RPMI8226 (cell line): ENCODE measurements around the gene CLEC6A.
"Not testable (repeated sequence)": the region's sequence is repeated elsewhere in the genome, so short reads cannot be mapped to it uniquely, and the experiment has no call there.

Experiments used
- DNase-seq: peaks from one replicate; pipeline ENCODE4 v3.0.0-alpha.2; 2015

Gene CLEC6A

DNA sequence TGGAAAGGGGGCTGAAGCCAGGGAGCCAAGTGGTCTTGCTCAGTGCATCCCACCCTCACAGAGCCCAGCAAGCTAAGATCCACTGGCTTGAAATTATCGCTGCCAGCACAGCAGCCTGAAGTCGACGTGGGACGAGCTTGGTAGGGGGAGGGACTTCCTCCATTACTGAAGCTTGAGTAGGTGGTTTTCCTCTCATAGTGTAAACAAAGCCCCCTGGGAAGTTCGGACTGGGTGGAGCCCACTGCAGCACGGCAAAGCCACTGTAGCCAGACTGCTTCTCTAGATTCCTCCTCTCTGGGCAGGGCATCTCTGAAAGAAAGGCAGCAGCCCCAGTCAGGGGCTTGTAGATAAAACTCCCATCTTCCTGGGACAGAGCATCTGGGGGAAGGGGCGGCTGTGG is 40.3 kb downstream of the CLEC6A start:
- not testable (repeated sequence) for DNase-seq

DNA sequence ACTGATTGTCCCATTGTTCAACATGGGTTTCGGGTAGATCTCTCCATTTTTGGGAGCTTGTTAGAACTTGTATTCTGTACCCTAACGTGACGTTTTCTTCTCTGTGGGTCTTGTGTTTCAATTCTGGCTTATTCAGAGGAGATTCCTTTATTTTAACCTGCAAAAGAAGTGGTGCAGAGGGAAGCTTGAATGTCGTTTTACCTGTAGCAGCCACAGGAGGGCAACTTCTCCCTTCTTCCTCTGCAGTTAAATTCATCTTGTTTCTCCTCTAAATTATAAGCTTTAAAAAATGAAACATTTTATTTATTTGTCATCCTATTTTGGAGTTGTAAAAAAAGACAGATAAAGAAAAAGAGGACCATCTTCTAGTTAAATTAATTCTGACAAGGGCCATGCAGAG is 43.9 kb downstream of the CLEC6A start:
- no peak for DNase-seq

DNA sequence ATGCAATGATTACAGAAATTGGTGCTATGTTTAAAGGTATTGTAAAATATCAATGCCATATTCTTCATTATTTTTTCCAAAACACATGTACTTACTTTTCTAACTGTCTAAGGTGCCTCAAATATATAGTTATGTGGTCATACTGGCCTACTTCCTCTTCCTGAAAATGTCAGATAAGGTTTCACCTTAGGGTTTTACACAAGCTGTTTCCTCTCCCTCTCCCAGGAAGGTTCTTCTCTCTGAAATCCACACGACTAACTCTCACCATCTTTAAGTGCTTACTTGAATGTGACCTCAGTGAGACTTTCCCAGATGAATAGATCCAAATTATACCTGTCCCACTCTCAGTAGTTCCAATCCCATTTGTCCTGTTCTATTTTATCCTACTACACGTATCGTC is 46.0 kb downstream of the CLEC6A start:
- no peak for DNase-seq

DNA sequence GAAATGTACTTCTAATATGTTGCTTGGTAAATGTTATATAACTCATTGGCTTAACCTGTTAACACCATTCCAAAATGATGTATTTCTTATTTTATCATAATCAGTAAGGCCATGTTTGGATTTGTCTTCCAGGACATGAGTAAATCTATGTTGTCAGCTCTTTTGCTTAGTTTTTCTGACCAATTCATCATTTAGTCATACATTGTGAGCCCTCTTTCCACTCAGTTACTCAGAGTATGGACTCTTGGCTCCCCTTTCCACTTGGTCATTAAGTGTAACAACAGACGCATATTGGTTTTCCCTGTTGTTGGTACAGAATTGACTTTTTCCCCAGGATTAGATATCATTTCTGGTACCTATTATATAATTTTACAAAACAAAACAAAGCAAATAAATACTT is 48.6 kb downstream of the CLEC6A start:
- no peak for DNase-seq

DNA sequence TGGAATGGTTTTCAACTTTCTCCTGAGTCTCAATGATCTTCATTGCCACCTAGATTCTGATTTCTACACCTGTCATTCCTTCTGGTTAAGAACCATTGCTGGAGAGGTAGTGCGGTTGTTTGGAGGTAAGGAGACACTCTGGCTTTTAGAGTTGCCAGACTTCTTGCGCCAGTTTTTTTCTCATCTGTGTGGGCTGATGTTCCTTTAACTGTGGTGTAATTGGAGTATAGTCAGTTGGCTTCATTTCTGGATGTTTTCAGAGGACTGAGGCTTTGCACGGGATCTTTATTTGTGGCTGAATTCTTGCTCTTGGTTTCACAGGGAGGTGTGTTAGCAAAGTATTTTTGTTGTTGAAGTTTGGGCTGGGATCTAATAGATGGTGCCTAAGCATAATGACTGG is 51.8 kb downstream of the CLEC6A start:
- DNase-seq: no peak

DNA sequence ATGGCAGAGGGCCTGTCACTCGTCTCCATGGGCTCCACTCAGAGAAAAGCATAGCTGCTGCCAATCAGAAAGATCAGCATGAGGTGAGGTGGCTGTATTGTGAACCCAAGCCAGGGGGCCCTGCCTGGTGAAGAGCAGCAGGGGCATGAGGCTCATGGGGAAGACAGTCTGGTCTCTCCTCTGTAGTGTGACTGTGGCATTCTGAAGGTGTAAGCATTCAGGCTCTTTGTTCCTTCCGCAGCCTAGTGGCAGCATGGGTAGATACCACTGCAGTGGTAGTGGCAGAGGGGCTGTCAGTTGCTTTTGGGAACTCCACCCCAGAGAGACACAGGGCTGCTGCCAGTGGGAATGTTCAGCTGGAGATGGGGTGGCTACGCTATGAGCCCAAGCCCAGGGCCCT is 52.5 kb downstream of the CLEC6A start:
- no peak for DNase-seq

DNA sequence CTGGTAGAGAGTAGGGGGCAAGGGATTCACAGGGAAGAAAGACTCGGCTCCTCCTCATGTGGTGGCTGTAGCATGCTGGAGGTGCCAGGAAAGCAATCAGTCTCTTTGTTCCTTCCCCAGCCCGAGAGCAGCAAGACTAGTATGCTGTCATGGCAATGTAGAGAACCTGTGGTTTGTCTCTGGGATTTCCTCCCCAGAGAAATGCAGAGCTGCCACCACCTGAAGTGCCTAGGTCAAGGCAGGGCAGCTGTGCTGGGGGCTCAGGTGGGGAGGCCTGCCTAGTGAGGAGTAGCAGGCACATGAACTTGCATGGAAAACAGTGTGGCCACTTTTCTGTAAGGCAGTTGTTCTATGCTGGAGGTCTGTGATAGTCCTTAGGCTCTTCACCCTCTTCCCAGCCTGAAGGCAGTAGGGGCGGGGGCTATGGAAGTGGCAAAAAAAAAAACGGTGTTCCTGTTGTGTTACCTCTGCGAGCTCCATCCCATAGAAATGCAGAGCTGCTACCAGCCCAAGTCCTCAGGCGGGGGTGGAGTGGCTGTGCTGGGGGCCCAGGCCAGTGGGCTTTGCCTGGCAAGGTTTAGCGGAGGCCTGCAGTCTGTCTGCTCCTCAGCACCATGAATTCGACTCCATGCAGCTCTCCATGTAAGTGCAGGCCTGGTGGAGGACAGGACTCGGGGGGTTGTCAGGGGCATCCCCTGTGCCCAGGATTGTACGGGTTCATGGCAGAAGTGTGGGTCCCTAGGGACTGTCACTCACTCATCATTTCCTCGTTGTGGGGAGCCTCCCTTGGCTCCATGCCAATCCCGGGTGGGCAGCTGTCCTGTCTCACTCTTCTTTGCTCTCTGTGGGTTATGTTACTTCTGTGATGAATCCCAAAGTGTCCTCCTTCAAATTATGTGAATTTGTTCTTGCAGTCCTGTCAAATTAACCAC is 53.4 kb downstream of the CLEC6A start:
- DNase-seq: no peak

DNA sequence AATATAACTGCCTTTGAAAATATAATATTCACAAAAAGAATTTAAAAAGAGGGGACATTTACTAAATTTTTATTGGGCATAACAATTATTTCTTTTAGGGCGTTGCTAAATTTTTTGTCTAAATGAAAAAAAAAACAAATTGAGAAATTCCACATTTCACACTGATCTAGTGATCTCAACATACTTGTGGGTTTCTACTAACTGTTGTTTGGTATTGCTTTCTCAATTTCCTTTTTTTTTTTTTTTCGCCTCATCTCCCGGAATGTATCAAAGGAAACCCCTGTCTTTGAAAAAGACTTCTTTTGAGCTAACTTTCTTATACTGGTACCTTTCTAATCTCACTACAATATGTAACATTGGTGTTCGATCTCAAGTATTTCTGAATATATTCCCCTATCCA is 57.5 kb downstream of the CLEC6A start, which contains the start of gene CLEC4D:
Gene CLEC4D (plus strand): TSS at position 248 of the 400 bp plus-strand sequence. CDS start 230 bp downstream, outside the sequence.
- no peak for DNase-seq

DNA sequence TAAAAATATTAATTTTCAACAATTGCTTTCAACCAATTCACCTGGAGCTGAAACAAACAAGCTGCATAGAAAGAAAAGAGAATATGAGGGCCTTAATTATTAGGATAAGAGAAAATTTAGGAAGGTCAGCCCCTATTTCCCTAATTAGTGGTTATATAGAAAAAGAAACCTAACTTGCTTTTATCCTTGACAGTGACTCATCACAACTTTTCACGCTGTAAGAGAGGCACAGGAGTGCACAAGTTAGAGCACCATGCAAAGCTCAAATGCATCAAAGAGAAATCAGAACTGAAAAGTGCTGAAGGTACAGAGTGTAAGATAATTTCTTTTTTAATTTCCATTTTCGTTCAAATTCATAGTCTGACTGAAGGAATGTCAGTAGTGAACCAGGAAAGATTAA is 62.2 kb downstream of the CLEC6A start:
- no peak for DNase-seq

DNA sequence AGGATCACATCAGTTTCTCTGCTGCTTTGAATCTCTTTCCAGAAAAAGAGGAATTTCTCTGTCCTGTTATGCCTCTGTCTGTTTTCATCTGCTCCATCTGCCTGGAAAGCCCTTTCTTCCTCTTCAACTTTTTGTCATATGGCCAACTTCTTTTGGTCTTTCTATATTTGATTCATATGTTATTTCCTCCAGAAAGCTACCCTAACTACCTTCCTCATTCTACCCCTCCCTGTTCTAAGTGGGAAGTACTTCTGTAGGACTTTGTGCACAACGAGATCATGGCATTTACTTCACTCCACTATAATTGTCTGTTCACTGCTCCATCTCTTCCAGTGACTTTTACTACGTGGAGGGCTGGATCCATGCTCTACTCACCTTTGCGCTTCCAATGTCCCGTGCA is 63.4 kb downstream of the CLEC6A start:
- no peak for DNase-seq

DNA sequence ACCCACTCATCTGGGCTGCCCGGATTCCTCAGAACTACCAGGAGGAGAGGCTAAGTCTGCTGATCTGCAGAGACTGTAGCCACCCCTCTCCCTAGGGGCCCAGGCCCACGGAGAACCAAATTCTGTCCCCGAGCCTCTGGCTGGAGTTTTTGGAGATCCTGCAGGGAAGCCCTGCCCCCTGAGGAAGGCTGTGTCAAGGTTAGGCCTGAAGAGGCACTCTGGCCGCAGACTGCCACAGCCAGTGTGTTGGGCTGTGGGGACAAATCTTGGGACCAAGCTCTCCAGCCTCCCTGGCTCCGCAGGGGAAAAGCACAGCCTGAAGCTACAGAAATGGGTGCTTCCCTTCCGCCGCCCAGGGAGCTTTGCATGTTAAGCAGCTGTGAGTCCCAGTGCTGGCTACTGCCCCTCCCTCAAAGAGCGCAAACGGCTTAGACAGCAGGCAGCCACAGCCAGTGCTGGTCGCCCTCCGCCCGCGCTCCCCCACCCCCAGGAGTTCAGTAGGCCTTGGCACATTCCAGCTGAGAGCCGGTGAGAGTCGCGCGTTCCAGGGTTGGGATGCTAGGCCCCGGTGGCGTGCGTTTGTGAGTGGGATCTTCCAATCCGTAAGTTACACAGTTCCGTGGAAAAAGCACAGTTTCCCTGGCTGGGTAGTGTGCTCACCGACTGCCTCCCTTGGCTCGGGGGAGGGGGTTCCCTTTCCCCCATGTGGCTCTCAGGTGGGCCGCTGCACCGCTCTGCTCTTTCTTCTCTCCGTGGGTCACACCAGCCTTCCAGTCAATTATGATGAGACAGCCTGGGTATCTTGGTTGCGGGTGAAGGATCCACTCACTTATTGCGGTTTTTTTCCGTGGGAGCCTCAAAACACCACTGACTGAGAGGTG is 71.7 kb downstream of the CLEC6A start:
- no peak for DNase-seq
